Loucy (cell line): Measurements from ENCODE around the gene SLC25A42.

Experiments
- EZH2phosphoT487 ChIP-seq: fragments of 200-600 bp; IDR thresholded peaks from 2 replicates; pipeline ENCODE4 v1.6.1; 2018; ENCODE audit warnings: antibody characterized with exemption, mild to moderate bottlenecking, moderate library complexity, borderline replicate concordance
- TF ChIP-seq, protein P1 (sequence below): fragments of 200-600 bp; sonication (generic); conservative IDR thresholded peaks from 2 replicates; pipeline ENCODE4 v1.5.1; 2014; ENCODE audit warnings: mild to moderate bottlenecking, antibody characterized with exemption, low read length

DNA sequence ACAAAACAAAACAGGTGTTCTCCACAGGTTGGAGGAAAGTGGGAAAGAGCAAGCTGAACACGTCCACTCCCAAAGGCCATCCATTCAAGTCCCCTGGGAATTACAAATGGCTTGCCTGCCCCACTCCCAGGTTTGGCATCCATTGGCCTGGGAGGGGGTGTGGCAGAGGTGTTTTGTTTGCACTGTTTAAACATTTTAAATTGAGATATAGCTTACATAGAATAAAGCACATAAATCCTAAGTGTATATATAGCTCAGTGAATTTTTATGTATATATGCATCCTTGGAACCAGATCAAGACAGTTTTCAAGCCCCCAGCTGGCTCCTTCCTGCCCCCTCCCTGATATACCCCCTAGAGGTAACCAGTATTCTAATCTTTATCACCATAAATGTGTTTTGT is 12.7 kb downstream of the SLC25A42 start:
- TF ChIP-seq EZH2phosphoT487, result no peak
- TF ChIP-seq, protein P1, sequence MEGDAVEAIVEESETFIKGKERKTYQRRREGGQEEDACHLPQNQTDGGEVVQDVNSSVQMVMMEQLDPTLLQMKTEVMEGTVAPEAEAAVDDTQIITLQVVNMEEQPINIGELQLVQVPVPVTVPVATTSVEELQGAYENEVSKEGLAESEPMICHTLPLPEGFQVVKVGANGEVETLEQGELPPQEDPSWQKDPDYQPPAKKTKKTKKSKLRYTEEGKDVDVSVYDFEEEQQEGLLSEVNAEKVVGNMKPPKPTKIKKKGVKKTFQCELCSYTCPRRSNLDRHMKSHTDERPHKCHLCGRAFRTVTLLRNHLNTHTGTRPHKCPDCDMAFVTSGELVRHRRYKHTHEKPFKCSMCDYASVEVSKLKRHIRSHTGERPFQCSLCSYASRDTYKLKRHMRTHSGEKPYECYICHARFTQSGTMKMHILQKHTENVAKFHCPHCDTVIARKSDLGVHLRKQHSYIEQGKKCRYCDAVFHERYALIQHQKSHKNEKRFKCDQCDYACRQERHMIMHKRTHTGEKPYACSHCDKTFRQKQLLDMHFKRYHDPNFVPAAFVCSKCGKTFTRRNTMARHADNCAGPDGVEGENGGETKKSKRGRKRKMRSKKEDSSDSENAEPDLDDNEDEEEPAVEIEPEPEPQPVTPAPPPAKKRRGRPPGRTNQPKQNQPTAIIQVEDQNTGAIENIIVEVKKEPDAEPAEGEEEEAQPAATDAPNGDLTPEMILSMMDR, result no peak
